Measurements from ENCODE around the gene FRMD1. TPM values are rescaled to one million over a fixed set of nuclear protein-coding genes. Genes with fewer than 3 reads are reported as not detected.

The FRMD1 gene
- total RNA-seq, 1 experiment from 2014 or later = not detected

DNA sequence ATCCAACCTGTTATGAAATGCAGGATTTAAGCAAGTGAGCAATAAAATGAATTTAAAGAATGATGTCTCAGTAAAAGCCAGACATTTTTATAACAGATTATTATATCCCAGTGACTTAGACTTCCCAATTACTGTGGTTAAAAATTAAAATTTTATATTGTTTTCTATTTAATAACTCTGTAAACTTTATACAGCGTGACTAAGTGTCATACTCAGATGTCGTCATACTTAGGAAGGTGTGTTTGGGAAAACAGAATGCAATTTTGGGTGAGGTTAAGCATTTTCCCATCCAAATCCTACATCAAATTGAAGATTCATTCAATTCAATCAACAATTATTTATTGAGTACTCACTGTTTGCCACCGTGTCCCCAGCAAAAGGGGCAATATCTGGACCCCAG, 31.4 kb upstream of the FRMD1 start:
- no peak for DNase-seq (ENCODE audit: unreplicated experiment)
- POLR2A ChIA-PET = no interaction called here

DNA sequence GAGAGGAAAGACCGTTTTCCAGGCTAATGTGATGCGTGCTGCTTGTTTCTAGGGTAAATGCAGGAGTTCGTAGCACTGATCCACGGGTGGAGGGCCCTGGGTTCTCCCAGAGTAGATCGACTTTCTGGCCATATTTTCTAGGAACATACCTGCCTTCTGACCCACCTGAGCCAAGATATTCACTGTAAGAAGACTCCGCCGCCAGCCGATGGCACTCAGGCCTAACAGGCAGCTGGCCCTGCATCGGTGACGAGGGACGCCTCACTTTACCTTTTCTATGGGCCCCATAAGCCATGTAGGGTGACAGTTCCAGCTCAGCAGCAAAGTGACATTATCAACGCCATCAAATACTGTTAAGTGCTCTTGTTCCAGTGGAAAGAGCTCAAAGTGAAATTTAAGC, 30.2 kb upstream of the FRMD1 start:
- no peaks in the 10 kb centered on the region for H3K4me1 Mint-ChIP-seq (ENCODE audit: insufficient read depth, unreplicated experiment)
- POLR2A ChIA-PET = no interaction called here
- CTCF ChIA-PET = interaction anchor here (0.5 to 0.6 kb wide), 2 partner anchors 31 to 768 kb away, joined by 3 to 4 read pairs; no protein-coding TSS in a partner anchor
- DNase-seq (ENCODE audit: unreplicated experiment) = no peak
- TF ChIP-seq CTCF (IDR thresholded peaks at IDR 0.05; ENCODE audit: unreplicated experiment) = no peak
- H3K27ac Mint-ChIP-seq (ENCODE audit: low read depth, unreplicated experiment) = no peak overlapping the region
- intact Hi-C loops (cut with micrococcal nuclease) = no loop called here
- H3K9me3 Mint-ChIP-seq (ENCODE audit: unreplicated experiment) = no peaks in the 10 kb centered on the region
- BruUV-seq (replicated peaks) = no TSS peak
- no peak overlapping the region for H3K4me3 Mint-ChIP-seq (ENCODE audit: unreplicated experiment)
- peaks cover 12% of the 10 kb centered on the region for H3K27me3 Mint-ChIP-seq (ENCODE audit: insufficient read depth, unreplicated experiment)
- H3K36me3 Mint-ChIP-seq (ENCODE audit: insufficient read depth, unreplicated experiment) = peaks cover 6% of the 10 kb centered on the region

More for the DNA sequence above, 31.4 kb upstream of the FRMD1 start:
- Mint-ChIP-seq H3K36me3 (ENCODE audit: insufficient read depth, unreplicated experiment) (peaks cover 6% of the 10 kb centered on the region), H3K27ac (ENCODE audit: low read depth, unreplicated experiment) (no peak overlapping the region), H3K4me1 (ENCODE audit: insufficient read depth, unreplicated experiment) (no peaks in the 10 kb centered on the region), H3K4me3 (ENCODE audit: unreplicated experiment) (no peak overlapping the region), H3K27me3 (ENCODE audit: insufficient read depth, unreplicated experiment) (no peaks in the 10 kb centered on the region), H3K9me3 (ENCODE audit: unreplicated experiment) (peaks cover 3% of the 10 kb centered on the region)
- intact Hi-C loops (cut with micrococcal nuclease) = no loop called here
- CTCF ChIA-PET = no interaction called here
- no TSS peak for BruUV-seq (replicated peaks)
- TF ChIP-seq CTCF (IDR thresholded peaks at IDR 0.05; ENCODE audit: unreplicated experiment) = no peak

GRCh38 chr6:168107191-168107983, 28.4 kb upstream of the FRMD1 start:
- peaks cover 6% of the 10 kb centered on the region for H3K36me3 Mint-ChIP-seq (ENCODE audit: insufficient read depth, unreplicated experiment)
- ChIA-PET CTCF (interaction anchor here (0.7 kb wide), 1 partner anchor 285 kb away, joined by 3 read pairs; no protein-coding TSS in a partner anchor), POLR2A (no interaction called here)
- H3K27me3 Mint-ChIP-seq (ENCODE audit: insufficient read depth, unreplicated experiment) = peaks cover 30% of the 10 kb centered on the region
- DNase-seq (ENCODE audit: unreplicated experiment) = no peak
- no peak for TF ChIP-seq CTCF (IDR thresholded peaks at IDR 0.05; ENCODE audit: unreplicated experiment)
- H3K4me1 Mint-ChIP-seq (ENCODE audit: insufficient read depth, unreplicated experiment) = no peaks in the 10 kb centered on the region
- H3K27ac Mint-ChIP-seq (ENCODE audit: low read depth, unreplicated experiment) = no peak overlapping the region
- no peaks in the 10 kb centered on the region for H3K9me3 Mint-ChIP-seq (ENCODE audit: unreplicated experiment)
- intact Hi-C loops (cut with micrococcal nuclease) = no loop called here
- BruUV-seq (replicated peaks) = no TSS peak
- H3K4me3 Mint-ChIP-seq (ENCODE audit: unreplicated experiment) = no peak overlapping the region

GRCh38 chr6:168106633-168107005, 27.6 kb upstream of the FRMD1 start:
- no peak for TF ChIP-seq CTCF (IDR thresholded peaks at IDR 0.05; ENCODE audit: unreplicated experiment)
- intact Hi-C loops (cut with micrococcal nuclease) = no loop called here
- H3K9me3 Mint-ChIP-seq (ENCODE audit: unreplicated experiment) = no peaks in the 10 kb centered on the region
- BruUV-seq (replicated peaks) = no TSS peak
- no peak overlapping the region for H3K27ac Mint-ChIP-seq (ENCODE audit: low read depth, unreplicated experiment)
- ChIA-PET POLR2A (no interaction called here), CTCF (interaction anchor here (0.7 kb wide), 1 partner anchor 286 kb away, joined by 3 read pairs; no protein-coding TSS in a partner anchor)
- peaks cover 37% of the 10 kb centered on the region for H3K27me3 Mint-ChIP-seq (ENCODE audit: insufficient read depth, unreplicated experiment)
- H3K4me1 Mint-ChIP-seq (ENCODE audit: insufficient read depth, unreplicated experiment) = no peaks in the 10 kb centered on the region
- DNase-seq (ENCODE audit: unreplicated experiment) = no peak
- H3K36me3 Mint-ChIP-seq (ENCODE audit: insufficient read depth, unreplicated experiment) = peaks cover 6% of the 10 kb centered on the region
- H3K4me3 Mint-ChIP-seq (ENCODE audit: unreplicated experiment) = no peak overlapping the region

All from MCF 10A (cell line).